ENCODE data around the gene GCAT. TPM values are rescaled to one million over a fixed set of nuclear protein-coding genes. Genes with fewer than 3 reads are reported as not detected.

Gene GCAT
- total and polyA plus RNA-seq, 10 of the 15 experiments (the other 5 are each of a cell fraction or from before 2014, with no cell fraction given) = 0.95 to 34.3 (median 15.3) TPM

- no peak overlapping the region for H2AFZ ChIP-seq (ENCODE audit: control insufficient read depth, low read depth, low read length)
- H3K4me2 ChIP-seq (ENCODE audit: control insufficient read depth, insufficient read depth) = no peak overlapping the region
- 50% methylated on average over 2 of the region's 2 CpGs for WGBS (ENCODE audit: insufficient coverage, insufficient replicate concordance, low lambda C conversion rate, missing lambda C conversion rate)
- ChIA-PET CTCF (no interaction called here), RAD21 (ENCODE audit: unreplicated experiment) (no interaction called here), SMC1A (ENCODE audit: uncharacterized antibody, unreplicated experiment) (no interaction called here), POLR2A (no interaction called here)
- FAIRE-seq = no peak
- DNase-seq (ENCODE audit: low read depth, low spot score) = no peak
- in situ Hi-C loops (cut with MboI) = no loop called here
- no peaks in the 10 kb centered on the region for H3K9me3 ChIP-seq (replicated peaks; ENCODE audit: control insufficient read depth, insufficient read depth, low read length)
- H3K9ac ChIP-seq (ENCODE audit: control insufficient read depth, insufficient read depth, low read length) = no peak overlapping the region
- ATAC-seq = no peak
- no peaks in the 10 kb centered on the region for H3K79me2 ChIP-seq (ENCODE audit: control insufficient read depth, insufficient read depth, low read length)
- H3K4me1 ChIP-seq (ENCODE audit: control insufficient read depth, insufficient read depth, low read length) = no peaks in the 10 kb centered on the region
- TF ChIP-seq ESRRA (IDR thresholded peaks at IDR 0.05; ENCODE audit: low read length) = no peak
- no peak for TF ChIP-seq MEF2B (IDR thresholded peaks at IDR 0.05; ENCODE audit: partially characterized antibody, poor library complexity, severe bottlenecking)
- intact Hi-C loops (cut with micrococcal nuclease; ENCODE audit: unreplicated experiment) = no loop called here
- no peaks in the 10 kb centered on the region for H3K27me3 ChIP-seq (replicated peaks in 1 of 2; ENCODE audit: control insufficient read depth in 2 of 2, insufficient read depth in 2 of 2, low read length in 1 of 2)
- no peaks in the 10 kb centered on the region for H3K36me3 ChIP-seq (ENCODE audit: control insufficient read depth in 2 of 2, insufficient read depth in 2 of 2, low read length in 1 of 2)
- no peak overlapping the region for H3K27ac ChIP-seq (ENCODE audit: control insufficient read depth, insufficient read depth)
- no peaks in the 10 kb centered on the region for H4K20me1 ChIP-seq (ENCODE audit: control insufficient read depth, insufficient read depth)
- no TSS peak for BruUV-seq (replicated peaks)
- no peak overlapping the region for H3K4me3 ChIP-seq
Observed at GRCh38 chr22:37790234-37790633, 17.5 kb upstream of the GCAT start.

- Histone ChIP-seq H3K9ac (ENCODE audit: control insufficient read depth, insufficient read depth, low read length) (no peak overlapping the region), H3K79me2 (ENCODE audit: control insufficient read depth, insufficient read depth, low read length) (no peaks in the 10 kb centered on the region), H3K4me1 (ENCODE audit: control insufficient read depth, insufficient read depth, low read length) (no peaks in the 10 kb centered on the region), H3K36me3 (ENCODE audit: control insufficient read depth in 2 of 2, insufficient read depth in 2 of 2, low read length in 1 of 2) (no peaks in the 10 kb centered on the region), H3K4me2 (ENCODE audit: control insufficient read depth, insufficient read depth) (no peak overlapping the region), H2AFZ (ENCODE audit: control insufficient read depth, low read depth, low read length) (no peak overlapping the region), H3K4me3 (no peak overlapping the region), H4K20me1 (ENCODE audit: control insufficient read depth, insufficient read depth) (no peaks in the 10 kb centered on the region), H3K27ac (ENCODE audit: control insufficient read depth, insufficient read depth) (no peak overlapping the region), H3K9me3 (replicated peaks; ENCODE audit: control insufficient read depth, insufficient read depth, low read length) (no peaks in the 10 kb centered on the region), H3K27me3 (replicated peaks in 1 of 2; ENCODE audit: control insufficient read depth in 2 of 2, insufficient read depth in 2 of 2, low read length in 1 of 2) (no peaks in the 10 kb centered on the region)
- TF ChIP-seq NFYB (IDR thresholded peaks at IDR 0.05; ENCODE audit: insufficient read depth, low read depth, low read length) (no peak), BCL11A (IDR thresholded peaks at IDR 0.05; ENCODE audit: low read depth, low read length) (no peak), PBX3 (IDR thresholded peaks at IDR 0.05; ENCODE audit: insufficient replicate concordance, low read depth, low read length) (no peak), HCFC1 (IDR thresholded peaks at IDR 0.05; ENCODE audit: low read length) (no peak), ZNF24 (IDR thresholded peaks at IDR 0.05) (no peak), SMAD5 (IDR thresholded peaks at IDR 0.05; ENCODE audit: low read depth) (no peak), FOXK2 (IDR thresholded peaks at IDR 0.05) (no peak), ZBTB4 (CRISPR knock-in tag; IDR thresholded peaks at IDR 0.05) (no peak), JUND (IDR thresholded peaks at IDR 0.05; ENCODE audit: low read depth, low read length) (no peak), RB1 (IDR thresholded peaks at IDR 0.05; ENCODE audit: borderline replicate concordance) (no peak)
- SMC1A ChIA-PET (ENCODE audit: uncharacterized antibody, unreplicated experiment) = no interaction called here
- RAD21 ChIA-PET (ENCODE audit: unreplicated experiment) = interaction anchor here (0.7 to 1.9 kb wide), 2 partner anchors 133 to 236 kb away, joined by 4 read pairs; partner anchors contain the start of gene PDXP
- intact Hi-C loops (cut with micrococcal nuclease; ENCODE audit: unreplicated experiment) (no loop called here), in situ Hi-C loops (cut with MboI) (no loop called here)
- FAIRE-seq (no peak), DNase-seq (ENCODE audit: low read depth, low spot score) (no peak), ATAC-seq (no peak)
- no TSS peak for BruUV-seq (replicated peaks)
- POLR2A ChIA-PET = interaction anchor here (0.7 kb wide), 2 partner anchors 95 to 276 kb away, joined by 5 to 6 read pairs; no protein-coding TSS in a partner anchor
- CTCF ChIA-PET = no interaction called here
- 77% methylated on average over 6 of the region's 6 CpGs for WGBS (ENCODE audit: insufficient coverage, insufficient replicate concordance, low lambda C conversion rate, missing lambda C conversion rate)
Observed at GRCh38 chr22:37792494-37792893, 15.2 kb upstream of the GCAT start.

All from GM12878 (cell line).